Measurements from ENCODE around the gene IGF1R. TPM values are rescaled to one million over a fixed set of nuclear protein-coding genes. Genes with fewer than 3 reads are reported as not detected.
A peak's percentile ranks its signal among the peaks of the same experiment; 100 is the strongest.
"Not testable (repeated sequence)": the region's sequence is repeated elsewhere in the genome, so short reads cannot be mapped to it uniquely, and the experiment has no call there.

IGF1R gene
- 100 to 1,000 TPM; 117 to 122 TPM for total RNA-seq
- polyA plus RNA-seq = 1 to 10 TPM; 2.5 to 6.3 (median 4.9) TPM
- 79.1 to 188 (median 135) reads per million in 6 experiments for total RNA-seq

DNA sequence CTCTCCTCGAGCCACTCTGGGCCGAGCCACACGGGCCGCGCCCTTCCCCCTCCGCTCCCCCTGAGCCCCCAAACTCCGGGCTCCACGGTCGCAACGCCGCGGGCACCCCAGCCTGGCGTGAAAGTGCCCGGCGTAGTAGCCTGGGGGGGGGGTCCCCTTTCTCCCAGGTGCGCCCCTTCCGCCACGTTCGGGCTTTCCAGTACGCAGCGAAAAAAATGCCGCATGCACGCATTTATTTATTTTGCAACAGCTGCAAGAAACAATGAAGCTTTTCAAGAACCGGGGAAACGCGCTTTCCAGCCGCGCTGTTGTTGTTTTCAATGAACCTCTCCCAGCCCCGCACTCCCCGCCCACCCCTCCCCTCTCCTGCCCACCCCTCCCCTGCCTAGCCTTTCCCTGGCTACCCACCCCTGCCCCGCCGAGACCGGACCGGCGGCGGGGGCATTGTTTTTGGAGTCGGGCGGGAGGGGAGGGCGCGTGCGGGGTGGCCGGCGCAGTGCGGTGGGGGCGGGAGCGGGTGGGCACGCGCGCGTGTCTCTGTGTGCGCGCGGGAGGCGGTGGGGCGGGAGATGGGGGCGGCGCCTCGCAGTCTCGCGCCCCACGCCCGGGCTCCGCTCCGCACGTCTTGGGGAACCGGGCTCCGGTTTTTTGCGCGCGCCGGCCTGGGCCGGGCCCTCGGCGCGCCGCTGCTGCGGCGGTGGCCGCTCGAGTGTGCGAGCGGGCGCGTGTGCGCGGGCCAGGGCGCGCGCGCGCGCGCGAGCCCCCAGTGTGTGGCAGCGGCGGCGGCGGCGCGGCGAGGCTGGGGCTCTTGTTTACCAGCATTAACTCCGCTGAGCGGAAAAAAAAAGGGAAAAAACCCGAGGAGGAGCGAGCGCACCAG, at the start of gene IGF1R:
TSS of gene IGF1R (plus strand) at position 766 of the 880 bp plus-strand sequence. CDS start 1,043 bp downstream, outside the sequence.
- Mint-ChIP-seq H3K36me3 (peaks cover 0 to 3% (median 0%) of the 10 kb centered on the region in 3 donors), H3K27me3 (peaks cover 0 to 29% (median 0%) of the 10 kb centered on the region in 5 donors), H3K4me1 (peaks cover 20 to 32% (median 28%) of the 10 kb centered on the region in 4 donors), H3K9me3 (peaks cover 0 to 6% (median 0%) of the 10 kb centered on the region in 9 donors), H3K27ac (peak within 1 kb of the TSS; percentile 81 to 96 (median 94)), H3K4me3 (peak within 1 kb of the TSS; percentile 80 to 95 (median 90))
- DNase-seq (peak; percentile 84 to 95 (median 90)), ATAC-seq (peak; percentile 41 to 62)
- POLR2A ChIA-PET = interaction anchor here (0.7 to 5.5 kb wide), 16 partner anchors 8 to 255 kb away, joined by 3 to 41 read pairs (median 4); no protein-coding TSS in a partner anchor

DNA sequence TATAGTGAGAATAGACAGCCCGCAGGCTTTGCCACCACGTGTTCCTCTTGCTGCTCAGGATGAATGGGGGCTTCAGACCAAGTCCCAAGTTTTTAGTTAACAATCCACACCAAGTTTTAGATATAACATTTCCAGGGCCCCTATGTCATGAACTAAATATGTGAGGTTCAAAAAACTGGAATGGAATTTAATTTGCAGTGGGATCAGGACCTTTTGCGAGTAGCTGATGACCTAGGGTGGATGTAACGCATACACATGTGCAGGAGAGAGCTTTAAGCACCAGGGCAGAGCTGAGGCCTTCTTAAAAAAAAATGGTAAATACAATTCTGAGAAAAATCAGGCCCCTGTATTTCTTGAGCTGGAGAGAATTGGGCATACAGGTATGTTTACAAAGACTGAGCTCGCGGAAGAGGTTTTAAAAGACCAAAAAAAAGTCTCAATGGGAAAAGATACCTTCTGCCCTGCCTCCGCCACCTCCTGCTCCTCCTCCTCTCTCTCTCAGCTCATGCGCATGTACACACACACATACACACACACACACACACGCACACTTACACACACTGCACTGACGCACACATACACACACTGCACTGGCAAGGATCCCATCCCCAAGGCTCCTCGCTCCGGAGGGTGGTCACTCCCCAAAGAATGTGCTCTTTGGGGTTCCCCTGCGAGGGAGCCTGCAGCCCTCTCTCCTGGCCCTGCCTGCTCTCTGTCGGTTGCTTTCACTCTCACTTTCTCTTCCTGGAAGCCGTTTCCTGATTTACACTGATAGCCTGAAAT, 48.2 kb upstream of the IGF1R start:
- peak in 9 of 10 donors; percentile 12 to 41 (median 19) for DNase-seq
- POLR2A ChIA-PET = interaction anchor here (0.6 to 2.9 kb wide), 9 partner anchors 10 to 52 kb away, joined by 3 to 41 read pairs (median 3); partner anchors contain the start of gene IGF1R
- Mint-ChIP-seq H3K4me1 (peaks cover 17 to 24% (median 19%) of the 10 kb centered on the region in 4 donors), H3K27ac (peak overlapping the region; percentile 93 to 99 (median 96)), H3K4me3 (peak overlapping the region; percentile 83 to 97 (median 92)), H3K27me3 (peaks cover 0 to 4% (median 0%) of the 10 kb centered on the region in 5 donors), H3K9me3 (no peaks in the 10 kb centered on the region), H3K36me3 (no peaks in the 10 kb centered on the region)
- peak; percentile 86 to 88 for ATAC-seq

DNA sequence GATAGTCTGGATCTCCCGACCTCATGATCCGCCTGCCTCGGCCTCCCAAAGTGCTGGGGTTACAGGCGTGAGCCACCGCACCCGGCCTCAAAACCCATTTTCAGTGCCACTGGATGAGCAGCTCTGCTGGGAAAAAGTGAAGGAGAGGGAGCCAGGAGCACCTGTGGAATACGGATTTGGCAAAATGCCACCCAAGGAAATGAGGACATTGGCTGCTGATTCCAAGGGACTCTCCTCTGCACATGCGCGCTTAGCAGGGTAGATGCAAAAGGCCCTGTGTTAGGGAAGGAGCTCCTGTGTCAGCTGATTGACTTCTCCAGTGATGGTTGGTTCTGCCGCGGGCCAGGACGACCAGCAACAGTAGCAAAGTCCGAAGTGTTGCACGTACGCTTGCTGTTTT, 43.4 kb upstream of the IGF1R start:
- no peak for ATAC-seq
- Mint-ChIP-seq H3K27ac (no peak overlapping the region), H3K4me1 (peaks cover 8 to 11% (median 10%) of the 10 kb centered on the region in 4 donors), H3K36me3 (no peaks in the 10 kb centered on the region), H3K9me3 (no peaks in the 10 kb centered on the region), H3K4me3 (no peak overlapping the region), H3K27me3 (no peaks in the 10 kb centered on the region)
- POLR2A ChIA-PET = no interaction called here
- no peak for DNase-seq

DNA sequence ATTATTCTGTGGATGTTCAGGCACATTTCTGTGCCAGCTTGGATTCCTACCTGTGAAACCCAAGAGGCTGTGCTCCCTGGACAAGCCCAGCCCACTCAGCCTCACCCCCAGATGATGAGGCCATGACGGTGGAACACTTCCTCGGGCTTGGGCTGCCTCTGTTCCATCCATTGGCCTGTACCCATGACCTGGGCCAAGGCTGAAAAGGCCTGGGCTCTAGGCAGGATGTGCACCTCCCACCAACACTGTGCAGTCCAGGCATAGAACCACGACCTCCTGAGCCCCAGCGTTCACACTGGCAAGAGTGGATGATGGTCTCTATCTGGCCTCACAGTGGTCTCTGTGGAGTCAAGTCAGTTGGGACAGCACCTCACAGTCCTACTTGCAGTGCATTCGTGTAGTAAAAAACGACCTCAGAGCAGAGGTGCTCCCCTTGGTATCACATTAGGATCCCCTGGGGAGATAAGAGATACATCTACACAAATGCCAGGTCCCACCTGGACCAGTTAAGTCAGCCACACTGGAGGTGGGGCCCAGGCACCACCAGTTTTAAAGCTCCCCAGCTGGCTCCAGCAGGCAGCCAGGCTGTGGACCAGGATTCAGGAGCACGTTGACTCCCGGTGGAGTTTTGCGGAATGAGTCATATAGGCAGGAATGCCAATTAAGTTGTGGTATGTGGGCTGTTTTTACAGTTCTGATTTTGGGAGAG, 39.0 kb upstream of the IGF1R start:
- POLR2A ChIA-PET = interaction anchor here (0.6 kb wide), 1 partner anchor 9 kb away, joined by 3 read pairs; no protein-coding TSS in a partner anchor
- H3K36me3 Mint-ChIP-seq = no peaks in the 10 kb centered on the region
- H3K4me1 Mint-ChIP-seq = peaks cover 5 to 15% (median 10%) of the 10 kb centered on the region in 4 donors
- ATAC-seq (no peak), DNase-seq (no peak)
- no peaks in the 10 kb centered on the region for H3K9me3 Mint-ChIP-seq
- H3K27me3 Mint-ChIP-seq = no peaks in the 10 kb centered on the region
- no peak overlapping the region for H3K4me3 Mint-ChIP-seq
- H3K27ac Mint-ChIP-seq = peak overlapping the region in 3 of 10 donors; percentile 13 to 86 (median 55)

DNA sequence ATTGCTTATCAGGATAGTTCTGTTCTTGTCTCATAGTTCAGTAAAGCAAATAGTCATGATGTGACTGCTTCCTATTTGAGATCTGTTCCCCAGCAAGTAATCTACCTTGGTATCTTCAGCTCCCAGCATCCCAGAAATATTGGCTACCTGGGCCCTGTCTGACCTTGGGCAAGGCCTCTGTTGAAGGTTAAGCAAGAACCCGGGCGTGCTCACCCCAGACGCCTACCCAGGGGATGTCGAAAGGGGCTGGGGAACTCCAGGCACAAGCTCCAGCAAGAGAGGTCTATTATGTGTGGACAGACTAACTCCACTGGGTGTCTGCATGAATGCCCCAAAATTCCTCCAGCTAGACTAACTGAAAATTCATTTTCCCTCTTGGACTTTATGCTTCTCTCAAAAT, 37.3 kb upstream of the IGF1R start:
- POLR2A ChIA-PET = interaction anchor here (0.6 to 1.4 kb wide), 2 partner anchors 11 to 27 kb away, joined by 3 to 4 read pairs; no protein-coding TSS in a partner anchor
- Mint-ChIP-seq H3K27me3 (peaks cover 0 to 2% (median 0%) of the 10 kb centered on the region in 5 donors), H3K27ac (peak overlapping the region in 2 of 10 donors; percentile 33 to 77), H3K4me3 (no peak overlapping the region), H3K9me3 (no peaks in the 10 kb centered on the region), H3K4me1 (peaks cover 5 to 15% (median 10%) of the 10 kb centered on the region in 4 donors), H3K36me3 (no peaks in the 10 kb centered on the region)
- ATAC-seq = no peak
- no peak for DNase-seq

DNA sequence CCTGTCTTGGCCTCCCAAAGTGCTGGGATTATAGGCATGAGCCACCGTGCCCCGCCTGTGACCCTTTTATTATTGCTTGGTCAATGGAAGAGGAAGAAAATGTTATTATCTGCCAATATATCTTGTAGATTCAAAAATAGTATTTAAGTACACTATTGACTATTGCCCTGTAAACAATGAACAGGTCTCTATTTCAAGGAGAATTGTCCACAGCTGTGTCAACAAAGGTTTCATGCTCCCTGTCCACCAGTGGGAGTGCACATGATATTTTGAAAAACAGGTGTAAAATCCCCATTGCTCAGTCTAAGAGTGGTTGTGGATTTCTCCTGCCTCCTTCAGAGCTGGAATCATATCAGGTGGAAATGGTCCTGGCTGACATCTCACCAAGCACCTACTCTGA, 36.5 kb upstream of the IGF1R start:
- POLR2A ChIA-PET = interaction anchor here (0.9 to 1.7 kb wide), 5 partner anchors 12 to 40 kb away, joined by 3 to 7 read pairs (median 3); no protein-coding TSS in a partner anchor
- no peak for DNase-seq
- no peaks in the 10 kb centered on the region for H3K9me3 Mint-ChIP-seq
- H3K4me1 Mint-ChIP-seq = peaks cover 5 to 15% (median 10%) of the 10 kb centered on the region in 4 donors
- peak overlapping the region in 1 of 10 donors; percentile 14 for H3K4me3 Mint-ChIP-seq
- peak overlapping the region in 2 of 10 donors; percentile 19 to 38 for H3K27ac Mint-ChIP-seq
- ATAC-seq = no peak
- H3K36me3 Mint-ChIP-seq = no peaks in the 10 kb centered on the region
- H3K27me3 Mint-ChIP-seq = peaks cover 0 to 10% (median 4%) of the 10 kb centered on the region in 5 donors

DNA sequence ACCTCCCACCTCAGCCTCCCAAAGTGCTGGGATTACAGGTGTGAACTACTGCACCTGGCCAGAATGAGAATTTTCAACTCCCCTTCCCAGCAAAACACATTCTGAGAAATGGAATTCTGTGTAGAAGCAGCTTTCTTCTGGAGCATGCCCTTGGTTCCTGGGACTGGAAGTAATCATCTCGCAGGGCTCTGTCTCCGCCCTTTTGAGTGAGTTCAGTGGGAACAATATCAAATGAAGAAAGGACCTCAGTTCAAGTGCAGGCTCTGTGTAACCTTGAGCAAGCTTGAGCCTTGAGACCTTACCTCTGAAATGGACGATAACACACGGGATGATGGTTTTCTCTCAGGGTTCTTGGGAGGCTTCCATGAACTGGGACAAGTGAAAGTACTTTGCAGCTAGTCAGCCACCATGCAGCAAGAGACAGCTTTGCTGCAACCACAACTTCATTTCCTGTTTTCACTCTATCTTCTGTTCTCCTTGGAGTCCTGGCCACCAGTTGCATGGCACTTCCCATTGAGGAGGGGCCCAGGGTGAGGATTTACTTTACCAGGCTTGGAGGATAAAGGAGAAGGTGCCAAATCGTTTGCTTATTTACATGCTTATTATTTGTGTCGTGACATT, 35.7 kb upstream of the IGF1R start:
- Mint-ChIP-seq H3K27me3 (peaks cover 0 to 17% (median 4%) of the 10 kb centered on the region in 5 donors), H3K9me3 (no peaks in the 10 kb centered on the region), H3K4me3 (peak overlapping the region; percentile 19 to 83 (median 55)), H3K4me1 (peaks cover 5 to 15% (median 10%) of the 10 kb centered on the region in 4 donors), H3K27ac (peak overlapping the region in 8 of 10 donors; percentile 34 to 89 (median 74)), H3K36me3 (no peaks in the 10 kb centered on the region)
- peak in 1 of 2 donors; percentile 53 for ATAC-seq
- peak in 2 of 10 donors; percentile 12 to 18 for DNase-seq
- POLR2A ChIA-PET = interaction anchor here (0.5 to 1.7 kb wide), 8 partner anchors 12 to 228 kb away, joined by 3 to 7 read pairs (median 4); no protein-coding TSS in a partner anchor

DNA sequence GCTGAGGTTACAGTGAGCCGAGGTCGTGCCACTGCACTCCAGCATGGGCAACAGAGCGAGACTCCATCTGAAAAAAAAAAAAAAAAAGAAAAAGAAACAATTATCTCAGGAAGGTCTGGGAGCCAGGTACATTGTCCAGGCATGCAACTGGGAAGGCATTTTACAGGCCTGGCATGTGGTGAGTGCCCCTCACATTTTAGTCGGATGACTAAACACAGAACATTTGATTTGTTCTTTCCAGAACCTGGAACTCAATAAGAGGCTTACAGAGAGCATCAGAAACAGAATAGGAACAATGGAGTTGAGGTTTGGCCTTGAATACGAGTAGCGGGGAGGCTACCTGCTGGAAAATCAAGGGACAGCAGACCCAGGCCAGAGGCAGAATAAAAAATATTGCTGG, 33.7 kb upstream of the IGF1R start:
- Mint-ChIP-seq H3K27ac (no peak overlapping the region), H3K4me1 (peaks cover 4 to 15% (median 10%) of the 10 kb centered on the region in 4 donors), H3K27me3 (peaks cover 0 to 25% (median 12%) of the 10 kb centered on the region in 5 donors), H3K9me3 (no peaks in the 10 kb centered on the region), H3K4me3 (no peak overlapping the region), H3K36me3 (no peaks in the 10 kb centered on the region)
- POLR2A ChIA-PET = no interaction called here
- ATAC-seq (no peak), DNase-seq (no peak)

DNA sequence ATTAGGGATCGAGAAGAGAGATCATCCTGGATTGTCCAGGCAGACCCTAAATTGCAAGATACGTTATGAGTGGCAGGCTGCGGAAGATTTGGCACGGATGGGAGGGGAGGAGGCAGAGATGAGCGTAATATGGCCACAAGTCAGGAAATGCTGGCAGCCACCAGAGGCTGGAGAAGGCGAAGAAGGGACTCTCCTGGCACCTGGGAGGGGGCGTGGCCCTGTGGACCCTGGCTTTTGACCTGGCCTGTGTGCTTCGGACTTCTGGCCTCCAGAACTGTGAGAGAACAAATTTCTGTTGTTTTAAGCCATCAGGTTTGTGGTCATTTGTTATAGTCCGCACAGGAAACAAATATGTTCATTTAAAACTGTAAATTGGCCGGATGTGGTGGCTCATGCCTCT, 31.9 kb upstream of the IGF1R start:
- DNase-seq = no peak
- Mint-ChIP-seq H3K27me3 (peaks cover 7 to 42% (median 22%) of the 10 kb centered on the region in 5 donors), H3K9me3 (no peaks in the 10 kb centered on the region), H3K36me3 (peaks cover 0 to 1% (median 0%) of the 10 kb centered on the region in 3 donors), H3K27ac (no peak overlapping the region), H3K4me1 (peaks cover 3 to 12% (median 10%) of the 10 kb centered on the region in 4 donors), H3K4me3 (no peak overlapping the region)
- no peak for ATAC-seq
- POLR2A ChIA-PET = no interaction called here

DNA sequence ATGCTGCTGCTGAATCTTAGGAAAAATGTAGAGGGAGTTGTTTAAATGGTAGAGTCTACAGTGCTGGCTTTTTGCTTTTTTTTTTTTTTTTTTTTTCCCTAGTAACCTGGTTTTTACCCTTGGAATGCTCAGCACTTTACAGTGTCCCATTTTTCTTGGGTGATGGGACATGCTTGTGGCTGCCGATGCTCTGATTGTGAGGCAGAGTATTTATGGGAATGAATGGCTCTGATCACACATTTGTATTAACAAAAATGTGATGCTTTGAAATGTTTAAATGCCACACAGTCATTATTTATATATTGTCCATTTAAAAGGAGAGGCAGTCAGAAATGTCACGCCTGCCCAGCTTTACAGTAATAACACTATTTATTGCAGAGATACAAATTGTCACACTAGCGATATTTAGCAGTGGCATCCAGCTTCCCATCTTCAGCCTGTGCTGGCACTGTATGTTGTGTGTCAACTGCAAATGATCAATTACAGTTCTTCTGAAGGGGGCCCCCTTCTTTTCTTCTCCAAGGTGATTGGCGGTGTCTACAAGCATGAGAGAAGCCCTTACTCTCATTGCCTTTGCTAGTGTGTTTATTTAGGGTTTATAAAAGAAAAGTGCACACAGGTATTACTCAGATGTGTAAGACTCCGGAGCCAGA, 30.9 kb upstream of the IGF1R start:
- H3K27ac Mint-ChIP-seq = peak overlapping the region in 1 of 10 donors; percentile 80

DNA sequence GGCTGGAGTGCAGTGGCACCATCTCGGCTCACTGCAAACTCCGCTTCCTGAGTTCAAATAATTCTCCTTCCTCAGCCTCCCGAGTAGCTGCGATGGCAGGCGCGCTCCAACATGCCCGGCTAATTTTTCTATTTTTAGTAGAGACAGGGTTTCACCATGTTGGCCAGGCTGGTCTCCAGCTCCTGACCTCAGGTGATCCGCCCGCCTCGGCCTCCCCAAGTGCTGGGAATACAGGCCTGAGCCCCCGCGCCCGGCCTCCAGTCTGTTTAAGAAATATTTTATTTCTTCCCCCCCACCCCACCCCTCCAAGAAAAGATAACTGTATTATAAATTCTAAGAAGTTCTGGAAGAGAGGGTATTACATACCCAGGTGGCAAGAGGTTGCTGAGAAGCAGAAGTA, 29.8 kb upstream of the IGF1R start:
- H3K27ac Mint-ChIP-seq, H3K4me3 Mint-ChIP-seq, POLR2A ChIA-PET, H3K36me3 Mint-ChIP-seq, DNase-seq, H3K4me1 Mint-ChIP-seq, ATAC-seq, H3K9me3 Mint-ChIP-seq: not testable (repeated sequence)
- H3K27me3 Mint-ChIP-seq = peaks cover 10 to 47% (median 23%) of the 10 kb centered on the region in 5 donors

More for the DNA sequence above, 30.9 kb upstream of the IGF1R start:
- H3K4me3 Mint-ChIP-seq = no peak overlapping the region
- no peak for ATAC-seq
- POLR2A ChIA-PET = no interaction called here
- H3K9me3 Mint-ChIP-seq = no peaks in the 10 kb centered on the region
- H3K4me1 Mint-ChIP-seq = peaks cover 3 to 8% (median 6%) of the 10 kb centered on the region in 4 donors
- peaks cover 10 to 47% (median 23%) of the 10 kb centered on the region in 5 donors for H3K27me3 Mint-ChIP-seq
- H3K36me3 Mint-ChIP-seq = peaks cover 0 to 1% (median 0%) of the 10 kb centered on the region in 3 donors
- no peak for DNase-seq
